Bladder microvascular endothelial cell (primary cell): Measurements from ENCODE around the gene TNKS2. TPM values are rescaled to one million over a fixed set of nuclear protein-coding genes. Genes with fewer than 3 reads are reported as not detected.

Experiments used
- total RNA-seq: library from RNA; depleted of rRNA; stranded (reverse); fragments of >200 nt; gene quantifications from 2 replicates; pipeline ENCODE4 v1.2.3, GENCODE V29; 2014

TNKS2 gene
- total RNA-seq: 40.3 and 72.4 TPM in 2 replicates

DNA sequence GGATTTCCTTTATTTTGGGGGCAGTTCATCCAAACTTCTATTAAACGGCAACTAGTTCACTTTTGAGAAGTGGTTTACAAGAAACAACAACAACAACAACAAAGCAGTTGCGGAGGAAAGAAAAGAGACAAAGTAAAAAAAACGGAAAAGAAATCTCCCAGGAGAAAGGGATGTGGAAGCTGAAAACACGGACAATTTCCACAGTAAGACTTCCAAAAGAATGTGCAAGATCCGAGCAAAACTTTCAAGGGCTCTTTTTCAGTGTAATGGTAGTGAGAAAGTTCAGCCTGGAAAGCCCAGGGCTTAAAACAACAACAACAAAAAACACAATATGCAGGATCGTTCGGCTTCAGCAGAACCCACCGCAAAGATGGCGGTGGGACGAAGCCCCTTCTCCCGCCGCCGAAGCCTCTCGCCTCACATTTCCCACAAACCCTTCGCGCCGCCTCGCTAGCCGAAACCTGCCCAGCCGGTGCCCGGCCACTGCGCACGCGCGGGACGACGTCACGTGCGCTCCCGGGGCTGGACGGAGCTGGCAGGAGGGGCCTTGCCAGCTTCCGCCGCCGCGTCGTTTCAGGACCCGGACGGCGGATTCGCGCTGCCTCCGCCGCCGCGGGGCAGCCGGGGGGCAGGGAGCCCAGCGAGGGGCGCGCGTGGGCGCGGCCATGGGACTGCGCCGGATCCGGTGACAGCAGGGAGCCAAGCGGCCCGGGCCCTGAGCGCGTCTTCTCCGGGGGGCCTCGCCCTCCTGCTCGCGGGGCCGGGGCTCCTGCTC, at the start of gene TNKS2:
TNKS2 (plus strand) TSS at position 553 of the 775 bp plus-strand sequence. CDS start 265 bp downstream, outside the sequence.

DNA sequence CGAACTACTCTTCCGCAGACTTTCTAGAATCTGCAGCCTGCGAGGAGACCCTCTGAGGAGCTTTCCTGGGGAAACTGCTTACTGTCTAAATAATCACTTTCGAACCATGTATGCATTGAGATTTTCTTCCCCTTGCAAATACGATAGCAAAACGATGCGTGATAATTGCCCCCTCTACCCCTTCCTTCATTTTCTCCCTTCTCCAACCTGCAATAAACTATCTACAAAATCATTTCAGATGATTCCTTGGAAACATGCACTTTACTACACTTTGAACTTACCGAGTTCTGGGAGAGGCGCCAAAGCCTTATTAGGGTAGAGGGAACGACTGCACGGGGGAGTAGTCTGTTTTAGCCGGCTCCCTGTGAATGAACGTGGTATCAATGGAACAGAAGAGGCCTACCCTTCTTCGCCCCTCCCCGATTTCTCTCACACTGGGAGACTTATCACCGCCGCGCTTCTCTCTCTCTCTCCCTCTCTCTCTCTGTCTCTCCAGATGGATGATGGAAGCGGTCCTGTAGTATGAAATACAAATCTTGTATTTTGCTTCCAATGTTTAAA, 111.0 kb downstream of the TNKS2 start, which contains the start of gene FGFBP3:
FGFBP3 (minus strand) TSS at position 370 of the 561 bp plus-strand sequence. CDS start 517 bp downstream, outside the sequence.

Other genes with a start within 250 kb of the TNKS2 start
- gene PPP1R3C, start 165.4 kb upstream of the TNKS2 start, total RNA-seq: 0.49 and 0.57 TPM in 2 replicates
- gene FGFBP3, start 111.1 kb downstream of the TNKS2 start, total RNA-seq: 0.16 and 0.19 TPM in 2 replicates
- 22.8 and 51.0 TPM in 2 replicates for gene BTAF1, start 125.3 kb downstream of the TNKS2 start, total RNA-seq